K562 (cell line): ENCODE data around the gene VPS4A. TPM values are rescaled to one million over a fixed set of nuclear protein-coding genes. Genes with fewer than 3 reads are reported as not detected.
A peak's percentile ranks its signal among the peaks of the same experiment; 100 is the strongest.

Source experiments
- CEBPG ChIP-seq, 3 experiments: fragments of 200-800 bp in 1 of 3; sonication (Bioruptor generic) in 1 of 3; sonication (generic) in 1 of 3; formaldehyde crosslinking in 1 of 3; IDR thresholded peaks in 2 of 3; conservative IDR thresholded peaks in 1 of 3; 2 replicates each; pipeline versions ENCODE4 v1.6.1 to v1.8.0; 2016 to 2022; ENCODE audit warnings: missing compliant biosample characterization in 2 of 3, missing genetic modification characterization in 2 of 3, mild to moderate bottlenecking in 1 of 3, missing genetic modification reagents in 1 of 3
- FOXK1 ChIP-seq: sonication (generic); formaldehyde crosslinking; IDR thresholded peaks from 2 replicates; pipeline ENCODE4 v1.8.0; 2022; ENCODE audit warnings: missing genetic modification reagents, mild to moderate bottlenecking, borderline replicate concordance
- FOXM1 ChIP-seq, 2 experiments: fragments of 450-650 bp in 1 of 2; sonication (generic) in 1 of 2; formaldehyde crosslinking in 1 of 2; IDR thresholded peaks; 2 replicates each; pipeline versions ENCODE4 v1.6.1 to v1.9.0; 2017 to 2022; ENCODE audit warnings: low read depth in 2 of 2, mild to moderate bottlenecking in 2 of 2, missing genetic modification reagents in 1 of 2, moderate library complexity in 1 of 2
- HMGN3 ChIP-seq: IDR thresholded peaks from 2 replicates; pipeline ENCODE4 v1.6.1; 2011; ENCODE audit warnings: borderline replicate concordance, low read depth, mild to moderate bottlenecking, mixed read lengths, low read length; ENCODE audit not compliant: insufficient read length; ENCODE audit errors: extremely low read depth
- NR2C2 ChIP-seq, 2 experiments: fragments of 200-800 bp in 1 of 2; sonication (Bioruptor generic) in 1 of 2; sonication (generic) in 1 of 2; formaldehyde crosslinking in 1 of 2; IDR thresholded peaks; 2 replicates each; pipeline versions ENCODE4 v1.6.1 to v1.8.0; 2016 to 2022; ENCODE audit warnings: mild to moderate bottlenecking in 1 of 2, missing compliant biosample characterization in 1 of 2, missing genetic modification characterization in 1 of 2, missing genetic modification reagents in 1 of 2
- ZNF316 ChIP-seq: fragments of 450-650 bp; IDR thresholded peaks from 2 replicates; pipeline ENCODE4 v1.6.1; 2016
- polyA plus RNA-seq, 8 experiments: library from polyadenylated mRNA; depleted of rRNA in 4 of 8; stranded (reverse) in 5 of 8; unstranded in 3 of 8; fragments of >200 nt; fragmentation: Nextera tagmentation in 2 of 8; fragmentation: Illumina TruSeq in 1 of 8; extraction: Ambion mirVana in 2 of 8; extraction: Trizol in 1 of 8; gene quantifications; 2 replicates each; pipeline versions ENCODE4 v1.2.1 to v1.2.3, GENCODE V29; 2011 to 2014; ENCODE audit warnings: inconsistent platforms in 1 of 8, missing spikeins in 1 of 8
- total RNA-seq, 7 experiments: library from RNA; depleted of rRNA in 6 of 7; stranded (reverse); fragments of >200 nt in 6 of 7; fragmentation: Illumina TruSeq in 2 of 7; extraction: Trizol in 2 of 7; gene quantifications; 2 replicates each; pipeline versions ENCODE4 v1.2.1 to v1.2.3, GENCODE V29; 2011 to 2021; ENCODE audit warnings: low replicate concordance in 1 of 7
- TF ChIP-seq, protein P1 (sequence below), 2 experiments: fragments of 450-650 bp in 1 of 2; sonication (generic) in 1 of 2; formaldehyde crosslinking; conservative IDR thresholded peaks; 2 replicates each; pipeline versions ENCODE4 v1.4.0 to v1.8.1; 2020 to 2022; ENCODE audit warnings: mild to moderate bottlenecking in 1 of 2, missing genetic modification reagents in 1 of 2
- TF ChIP-seq, protein P2 (sequence below): fragments of 200-800 bp; sonication (Bioruptor generic); IDR thresholded peaks from 2 replicates; pipeline ENCODE4 v1.6.1; 2016; ENCODE audit warnings: missing genetic modification characterization, missing compliant biosample characterization
- TF ChIP-seq, protein P3 (sequence below): fragments of 250-450 bp; sonication (Bioruptor Pico); IDR thresholded peaks from 2 replicates; pipeline ENCODE4 v1.8.0; 2021; ENCODE audit warnings: mild to moderate bottlenecking, moderate library complexity
- TF ChIP-seq, protein P4 (sequence below): fragments of 450-650 bp; IDR thresholded peaks from 2 replicates; pipeline ENCODE4 v1.6.1; 2014; ENCODE audit warnings: low read depth, mild to moderate bottlenecking, moderate library complexity, borderline replicate concordance
- TF ChIP-seq, protein P5 (sequence below): fragments of 250-450 bp; sonication (Bioruptor Pico); IDR thresholded peaks from 2 replicates; pipeline ENCODE4 v1.4.0; 2020; ENCODE audit warnings: borderline replicate concordance

Gene VPS4A
- total and polyA plus RNA-seq, 9 of the 15 experiments (the other 6 are each of a cell fraction or from before 2014, with no cell fraction given), result 7.6 to 45.4 (median 29.9) TPM

DNA sequence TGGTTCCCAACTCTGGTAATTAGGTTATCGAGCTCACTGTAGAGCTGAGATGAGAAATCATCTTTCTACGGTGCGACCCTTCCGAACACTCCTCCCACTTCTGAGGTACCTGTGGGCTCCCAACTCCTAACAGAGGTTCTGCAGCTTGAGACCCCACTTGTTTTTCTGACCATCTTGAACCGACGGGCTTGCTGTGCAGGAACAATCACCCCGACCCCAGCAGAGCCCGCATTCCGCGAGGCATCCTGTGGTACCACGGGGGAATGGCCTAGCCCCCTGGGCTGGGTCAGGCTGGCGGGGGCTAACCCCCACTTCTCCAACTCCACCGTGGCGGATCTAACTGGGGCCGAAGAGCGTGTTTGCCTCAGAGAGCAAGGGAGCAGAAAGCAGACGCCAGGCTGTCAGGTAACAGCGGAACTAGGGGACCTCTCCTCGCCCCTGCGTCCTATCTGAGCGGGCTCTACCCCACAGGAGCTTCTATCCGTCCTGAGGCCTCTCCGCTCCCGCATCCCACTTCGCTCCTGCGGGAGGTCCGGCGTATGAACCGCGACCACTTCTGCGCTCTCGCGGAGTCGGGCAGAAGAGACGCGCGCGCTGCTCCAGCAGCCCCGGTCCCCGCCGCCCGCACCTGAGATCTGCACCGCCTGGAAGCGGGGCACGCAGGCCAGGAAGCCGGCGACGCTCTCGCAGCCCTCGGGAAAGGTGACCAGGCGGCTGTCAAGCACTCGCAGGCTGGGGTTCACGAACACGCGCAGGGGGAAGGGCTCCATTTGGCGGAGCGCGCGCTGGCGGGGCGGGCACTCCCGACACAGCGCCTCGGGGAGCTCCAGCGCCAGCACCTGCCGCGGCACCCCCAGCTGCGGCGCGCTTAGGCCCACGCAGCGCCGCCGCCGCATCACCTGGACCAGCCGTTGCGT lies 18.5 kb downstream of the VPS4A start (continued):
- TF ChIP-seq, protein P1, sequence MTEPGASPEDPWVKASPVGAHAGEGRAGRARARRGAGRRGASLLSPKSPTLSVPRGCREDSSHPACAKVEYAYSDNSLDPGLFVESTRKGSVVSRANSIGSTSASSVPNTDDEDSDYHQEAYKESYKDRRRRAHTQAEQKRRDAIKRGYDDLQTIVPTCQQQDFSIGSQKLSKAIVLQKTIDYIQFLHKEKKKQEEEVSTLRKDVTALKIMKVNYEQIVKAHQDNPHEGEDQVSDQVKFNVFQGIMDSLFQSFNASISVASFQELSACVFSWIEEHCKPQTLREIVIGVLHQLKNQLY (CRISPR knock-in tag; conservative IDR thresholded peaks at IDR 0.05), result 0 out of 4 replicates have a peak, but pooled peaks of 1 of the 2 experiments have one; percentile 55
- TF ChIP-seq CEBPG (CRISPR knock-in tag; IDR thresholded peaks at IDR 0.05) (peak; percentile 89; the same call in 1 of the 2 replicates), CEBPG (tag; conservative IDR thresholded peaks at IDR 0.05 in 1 of 2, IDR thresholded peaks at IDR 0.05 in 1 of 2) (no peak), FOXM1 (IDR thresholded peaks at IDR 0.05; ENCODE audit: low read depth) (no peak), FOXM1 (CRISPR knock-in tag; IDR thresholded peaks at IDR 0.05; ENCODE audit: low read depth) (no peak), NR2C2 (CRISPR knock-in tag; IDR thresholded peaks at IDR 0.05) (0 out of 2 replicates have a peak, but pooled peaks have one; percentile 16), NR2C2 (tag; IDR thresholded peaks at IDR 0.05) (no peak), FOXK1 (CRISPR knock-in tag) (peak; percentile 59; the same call in 1 of the 2 replicates), ZNF316 (no peak), HMGN3 (peak; percentile 13)
- TF ChIP-seq, protein P2, sequence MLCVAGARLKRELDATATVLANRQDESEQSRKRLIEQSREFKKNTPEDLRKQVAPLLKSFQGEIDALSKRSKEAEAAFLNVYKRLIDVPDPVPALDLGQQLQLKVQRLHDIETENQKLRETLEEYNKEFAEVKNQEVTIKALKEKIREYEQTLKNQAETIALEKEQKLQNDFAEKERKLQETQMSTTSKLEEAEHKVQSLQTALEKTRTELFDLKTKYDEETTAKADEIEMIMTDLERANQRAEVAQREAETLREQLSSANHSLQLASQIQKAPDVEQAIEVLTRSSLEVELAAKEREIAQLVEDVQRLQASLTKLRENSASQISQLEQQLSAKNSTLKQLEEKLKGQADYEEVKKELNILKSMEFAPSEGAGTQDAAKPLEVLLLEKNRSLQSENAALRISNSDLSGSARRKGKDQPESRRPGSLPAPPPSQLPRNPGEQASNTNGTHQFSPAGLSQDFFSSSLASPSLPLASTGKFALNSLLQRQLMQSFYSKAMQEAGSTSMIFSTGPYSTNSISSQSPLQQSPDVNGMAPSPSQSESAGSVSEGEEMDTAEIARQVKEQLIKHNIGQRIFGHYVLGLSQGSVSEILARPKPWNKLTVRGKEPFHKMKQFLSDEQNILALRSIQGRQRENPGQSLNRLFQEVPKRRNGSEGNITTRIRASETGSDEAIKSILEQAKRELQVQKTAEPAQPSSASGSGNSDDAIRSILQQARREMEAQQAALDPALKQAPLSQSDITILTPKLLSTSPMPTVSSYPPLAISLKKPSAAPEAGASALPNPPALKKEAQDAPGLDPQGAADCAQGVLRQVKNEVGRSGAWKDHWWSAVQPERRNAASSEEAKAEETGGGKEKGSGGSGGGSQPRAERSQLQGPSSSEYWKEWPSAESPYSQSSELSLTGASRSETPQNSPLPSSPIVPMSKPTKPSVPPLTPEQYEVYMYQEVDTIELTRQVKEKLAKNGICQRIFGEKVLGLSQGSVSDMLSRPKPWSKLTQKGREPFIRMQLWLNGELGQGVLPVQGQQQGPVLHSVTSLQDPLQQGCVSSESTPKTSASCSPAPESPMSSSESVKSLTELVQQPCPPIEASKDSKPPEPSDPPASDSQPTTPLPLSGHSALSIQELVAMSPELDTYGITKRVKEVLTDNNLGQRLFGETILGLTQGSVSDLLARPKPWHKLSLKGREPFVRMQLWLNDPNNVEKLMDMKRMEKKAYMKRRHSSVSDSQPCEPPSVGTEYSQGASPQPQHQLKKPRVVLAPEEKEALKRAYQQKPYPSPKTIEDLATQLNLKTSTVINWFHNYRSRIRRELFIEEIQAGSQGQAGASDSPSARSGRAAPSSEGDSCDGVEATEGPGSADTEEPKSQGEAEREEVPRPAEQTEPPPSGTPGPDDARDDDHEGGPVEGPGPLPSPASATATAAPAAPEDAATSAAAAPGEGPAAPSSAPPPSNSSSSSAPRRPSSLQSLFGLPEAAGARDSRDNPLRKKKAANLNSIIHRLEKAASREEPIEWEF (CRISPR knock-in tag), result no peak
- TF ChIP-seq, protein P3, sequence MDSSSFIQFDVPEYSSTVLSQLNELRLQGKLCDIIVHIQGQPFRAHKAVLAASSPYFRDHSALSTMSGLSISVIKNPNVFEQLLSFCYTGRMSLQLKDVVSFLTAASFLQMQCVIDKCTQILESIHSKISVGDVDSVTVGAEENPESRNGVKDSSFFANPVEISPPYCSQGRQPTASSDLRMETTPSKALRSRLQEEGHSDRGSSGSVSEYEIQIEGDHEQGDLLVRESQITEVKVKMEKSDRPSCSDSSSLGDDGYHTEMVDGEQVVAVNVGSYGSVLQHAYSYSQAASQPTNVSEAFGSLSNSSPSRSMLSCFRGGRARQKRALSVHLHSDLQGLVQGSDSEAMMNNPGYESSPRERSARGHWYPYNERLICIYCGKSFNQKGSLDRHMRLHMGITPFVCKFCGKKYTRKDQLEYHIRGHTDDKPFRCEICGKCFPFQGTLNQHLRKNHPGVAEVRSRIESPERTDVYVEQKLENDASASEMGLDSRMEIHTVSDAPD, result no peak
- TF ChIP-seq, protein P4, sequence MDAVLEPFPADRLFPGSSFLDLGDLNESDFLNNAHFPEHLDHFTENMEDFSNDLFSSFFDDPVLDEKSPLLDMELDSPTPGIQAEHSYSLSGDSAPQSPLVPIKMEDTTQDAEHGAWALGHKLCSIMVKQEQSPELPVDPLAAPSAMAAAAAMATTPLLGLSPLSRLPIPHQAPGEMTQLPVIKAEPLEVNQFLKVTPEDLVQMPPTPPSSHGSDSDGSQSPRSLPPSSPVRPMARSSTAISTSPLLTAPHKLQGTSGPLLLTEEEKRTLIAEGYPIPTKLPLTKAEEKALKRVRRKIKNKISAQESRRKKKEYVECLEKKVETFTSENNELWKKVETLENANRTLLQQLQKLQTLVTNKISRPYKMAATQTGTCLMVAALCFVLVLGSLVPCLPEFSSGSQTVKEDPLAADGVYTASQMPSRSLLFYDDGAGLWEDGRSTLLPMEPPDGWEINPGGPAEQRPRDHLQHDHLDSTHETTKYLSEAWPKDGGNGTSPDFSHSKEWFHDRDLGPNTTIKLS, result no peak
- TF ChIP-seq, protein P5, sequence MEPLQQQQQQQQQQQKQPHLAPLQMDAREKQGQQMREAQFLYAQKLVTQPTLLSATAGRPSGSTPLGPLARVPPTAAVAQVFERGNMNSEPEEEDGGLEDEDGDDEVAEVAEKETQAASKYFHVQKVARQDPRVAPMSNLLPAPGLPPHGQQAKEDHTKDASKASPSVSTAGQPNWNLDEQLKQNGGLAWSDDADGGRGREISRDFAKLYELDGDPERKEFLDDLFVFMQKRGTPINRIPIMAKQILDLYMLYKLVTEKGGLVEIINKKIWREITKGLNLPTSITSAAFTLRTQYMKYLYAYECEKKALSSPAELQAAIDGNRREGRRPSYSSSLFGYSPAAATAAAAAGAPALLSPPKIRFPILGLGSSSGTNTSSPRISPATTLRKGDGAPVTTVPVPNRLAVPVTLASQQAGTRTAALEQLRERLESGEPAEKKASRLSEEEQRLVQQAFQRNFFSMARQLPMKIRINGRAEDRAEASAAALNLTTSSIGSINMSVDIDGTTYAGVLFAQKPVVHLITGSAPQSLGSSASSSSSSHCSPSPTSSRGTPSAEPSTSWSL (CRISPR knock-in tag), result peak; percentile 3; the same call in 1 of the 2 replicates
